GM18505 (cell line): ENCODE data around the gene PDGFC.

Experiments used
- ATAC-seq: cut with Tn5 transposase; IDR thresholded peaks from one replicate; pipeline ENCODE4 v1.9.1; 2021; ENCODE audit not compliant: unreplicated experiment
- POLR2A ChIP-seq: IDR thresholded peaks from 4 replicates; pipeline ENCODE4 v1.6.1; 2011; ENCODE audit warnings: borderline replicate concordance; ENCODE audit not compliant: insufficient read depth, insufficient read length; ENCODE audit errors: extremely low read depth

PDGFC gene, protein sequence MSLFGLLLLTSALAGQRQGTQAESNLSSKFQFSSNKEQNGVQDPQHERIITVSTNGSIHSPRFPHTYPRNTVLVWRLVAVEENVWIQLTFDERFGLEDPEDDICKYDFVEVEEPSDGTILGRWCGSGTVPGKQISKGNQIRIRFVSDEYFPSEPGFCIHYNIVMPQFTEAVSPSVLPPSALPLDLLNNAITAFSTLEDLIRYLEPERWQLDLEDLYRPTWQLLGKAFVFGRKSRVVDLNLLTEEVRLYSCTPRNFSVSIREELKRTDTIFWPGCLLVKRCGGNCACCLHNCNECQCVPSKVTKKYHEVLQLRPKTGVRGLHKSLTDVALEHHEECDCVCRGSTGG

DNA sequence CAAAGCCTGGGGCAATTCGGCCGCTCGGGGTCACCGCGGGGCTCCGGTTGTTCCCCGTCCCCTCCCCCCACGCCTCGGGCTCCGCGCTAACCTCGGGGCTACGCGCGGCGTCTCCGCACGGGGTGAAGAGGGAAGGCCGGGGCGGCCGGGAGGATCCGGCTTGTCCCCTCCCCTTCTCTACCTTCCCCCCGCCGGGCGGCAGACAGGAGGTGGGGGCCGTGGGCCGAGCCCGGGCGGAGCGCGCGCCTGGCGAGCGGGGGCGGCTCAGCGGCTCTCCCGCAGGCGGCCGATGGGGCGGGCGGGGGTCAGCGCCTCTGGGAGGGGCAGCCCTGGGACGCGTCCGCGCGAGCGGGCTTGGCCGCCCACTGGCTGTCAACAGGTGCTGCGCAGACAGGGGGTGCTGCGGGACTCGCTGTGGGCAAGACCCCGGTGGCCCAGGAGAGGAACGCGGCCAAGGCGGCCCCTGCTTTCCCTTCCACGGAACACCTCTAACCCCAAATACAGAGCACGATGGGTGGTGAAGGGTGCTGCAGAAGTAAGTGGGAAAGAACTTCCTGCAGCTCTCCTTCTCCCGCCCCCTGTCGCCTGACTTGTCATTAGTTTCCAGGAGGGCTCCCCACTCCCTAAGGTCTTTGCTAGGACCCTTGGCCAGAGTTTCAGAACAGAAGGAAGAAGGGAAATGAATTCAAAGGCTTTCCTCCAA lies at the start of gene PDGFC:
Gene PDGFC, minus strand, starts transcription at position 124 of the 703 bp plus-strand sequence. CDS start 896 bp downstream, outside the sequence.
- ATAC-seq: peak; percentile 39
- TF ChIP-seq POLR2A: no peak

DNA sequence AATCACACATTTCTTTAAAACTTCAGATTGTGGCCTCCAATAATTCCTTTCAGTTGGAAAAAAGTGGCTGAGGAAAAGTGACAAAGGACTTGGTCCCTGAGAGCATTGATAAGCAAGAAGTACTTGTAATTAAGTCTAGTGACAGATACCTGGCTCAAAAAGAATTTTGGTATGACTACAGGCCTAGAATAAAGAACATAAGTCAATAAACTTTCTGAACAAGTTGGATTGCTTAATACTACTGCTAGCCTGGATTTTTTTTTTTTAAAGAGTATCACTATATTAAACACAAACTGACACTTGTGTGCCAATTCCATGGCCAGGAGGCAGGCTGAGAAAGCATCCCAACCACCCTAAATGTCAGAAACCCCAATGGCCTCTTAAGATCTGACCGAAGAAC lies 49.3 kb upstream of the PDGFC start:
- TF ChIP-seq POLR2A: no peak

DNA sequence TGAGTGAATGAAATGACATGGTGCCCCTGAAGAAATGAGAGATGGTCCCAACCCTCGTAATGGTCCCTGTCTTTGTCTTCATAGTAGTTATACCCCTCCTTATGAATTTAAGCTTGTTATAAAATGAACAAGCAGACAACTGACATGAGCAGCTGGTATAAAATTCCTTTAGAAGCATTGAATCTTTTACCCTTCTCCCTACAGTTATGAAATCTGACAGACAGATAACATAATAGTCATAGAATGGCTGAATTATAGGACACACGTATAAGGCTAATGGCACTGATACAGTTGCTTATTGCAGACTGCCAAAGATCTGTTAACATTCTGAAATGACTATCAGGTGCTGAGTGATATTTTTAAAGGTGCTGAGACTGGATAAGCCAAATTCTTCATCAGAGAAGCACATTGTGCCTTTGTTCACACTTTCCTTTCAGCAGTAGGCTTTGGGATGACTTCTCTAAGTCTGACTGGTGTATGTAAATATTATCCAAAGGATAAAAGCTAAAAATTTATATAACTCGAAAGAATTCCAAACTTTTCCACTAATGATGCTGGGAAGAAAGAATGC lies 47.4 kb upstream of the PDGFC start:
- TF ChIP-seq POLR2A: no peak
- no peak for ATAC-seq

More for the DNA sequence above, 49.3 kb upstream of the PDGFC start:
- ATAC-seq: no peak

DNA sequence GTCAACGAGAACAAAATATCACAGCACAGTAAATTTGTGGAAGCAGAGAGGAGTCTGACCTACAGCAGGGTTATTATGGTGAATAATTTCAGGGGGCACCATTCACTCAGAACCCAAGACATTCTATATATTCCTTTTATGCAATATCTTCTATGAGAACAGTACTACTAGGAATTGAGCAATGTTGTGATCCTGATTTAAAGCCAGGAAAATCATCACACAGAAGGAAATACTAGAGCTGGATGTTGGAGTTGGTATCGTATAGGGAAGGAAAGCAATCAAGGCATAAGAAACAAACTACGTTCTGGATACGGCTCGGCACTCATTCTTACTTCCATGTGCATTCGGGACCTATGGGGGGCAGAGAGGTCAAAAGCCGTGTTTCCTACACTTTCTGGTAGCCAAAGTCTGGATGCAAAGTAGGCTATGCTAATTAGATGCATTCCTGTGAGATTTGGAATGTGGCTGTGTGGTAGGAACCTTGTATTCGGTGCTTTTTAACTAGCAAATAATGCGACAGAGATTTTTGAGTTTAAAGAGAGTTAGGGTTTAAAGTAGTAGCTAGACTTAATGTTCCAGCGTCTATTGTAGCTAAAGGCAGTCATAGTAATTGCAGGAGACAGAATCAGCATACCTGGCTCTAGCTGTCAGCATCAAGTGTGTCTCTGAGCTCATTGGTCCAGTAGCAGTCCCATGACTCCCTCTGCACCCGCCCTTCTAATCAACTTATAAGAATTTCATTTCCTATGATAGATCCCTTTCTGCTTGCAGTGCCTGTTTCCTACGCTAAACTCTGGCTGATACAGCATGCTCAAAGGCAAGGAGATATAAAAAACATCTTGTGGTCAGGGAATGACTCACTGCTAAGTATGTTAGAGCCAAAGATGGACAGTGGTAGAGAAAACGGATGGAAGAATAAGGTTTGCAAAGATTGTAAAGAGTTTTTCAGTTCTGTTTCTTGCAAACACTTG lies 43.3 kb upstream of the PDGFC start:
- ATAC-seq: no peak
- TF ChIP-seq POLR2A: no peak

DNA sequence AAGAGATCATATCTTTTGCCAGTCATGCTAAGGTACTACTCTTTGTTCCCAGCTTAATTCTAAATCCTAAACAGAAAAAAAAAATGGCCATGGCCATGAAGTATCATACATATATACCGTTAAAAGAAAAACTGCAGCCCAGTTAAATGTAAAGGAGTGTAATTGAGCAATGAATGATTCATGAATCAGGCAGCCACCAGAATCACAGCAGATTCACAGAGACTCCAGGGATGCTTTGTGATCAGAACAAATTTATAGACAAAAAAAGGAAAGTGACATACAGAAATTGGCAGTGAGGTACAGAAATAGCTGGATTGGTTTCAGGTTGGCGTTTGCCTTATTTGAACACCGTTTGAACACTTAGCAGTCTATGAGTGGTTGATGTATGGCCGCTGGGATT lies 42.1 kb upstream of the PDGFC start:
- no peak for ATAC-seq
- no peak for TF ChIP-seq POLR2A

DNA sequence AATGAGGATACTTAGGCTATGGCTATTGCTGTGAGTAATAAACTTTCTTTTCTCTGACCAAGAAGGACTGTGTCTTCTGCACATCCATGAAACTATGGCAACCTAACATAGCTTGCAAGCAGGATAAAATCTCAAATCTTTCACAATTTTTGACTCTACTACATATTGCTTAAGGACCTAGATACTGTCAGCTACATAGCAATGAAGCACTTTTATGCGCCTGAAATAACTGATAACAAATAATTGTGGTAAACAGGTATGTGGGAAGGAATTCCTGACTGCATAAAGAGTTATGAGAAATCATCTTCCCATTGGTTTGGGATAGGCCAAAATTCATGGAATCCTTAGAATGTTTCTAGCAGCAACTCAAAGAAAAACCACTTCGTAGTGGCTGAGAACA lies 41.2 kb upstream of the PDGFC start:
- ATAC-seq: no peak
- no peak for TF ChIP-seq POLR2A

DNA sequence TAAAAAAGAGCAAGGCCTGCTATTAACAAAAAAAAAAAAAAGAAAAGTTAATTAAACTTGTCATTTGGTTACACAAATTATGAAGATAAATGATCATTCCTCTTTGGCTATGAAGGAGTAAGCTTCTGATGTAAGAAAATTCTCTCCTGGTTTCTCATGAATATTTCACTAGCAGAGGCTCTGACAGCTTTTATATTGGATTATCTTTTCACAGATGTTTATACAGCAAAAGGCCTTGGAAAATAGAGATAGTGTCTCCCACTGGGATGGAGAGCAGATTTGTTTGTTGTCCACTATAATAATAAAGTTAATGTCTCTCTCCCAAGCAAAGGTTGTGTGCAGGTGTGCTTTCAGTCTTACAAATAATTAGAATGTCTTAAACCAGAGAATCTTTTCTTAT lies 40.7 kb upstream of the PDGFC start:
- TF ChIP-seq POLR2A: no peak
- ATAC-seq: no peak

DNA sequence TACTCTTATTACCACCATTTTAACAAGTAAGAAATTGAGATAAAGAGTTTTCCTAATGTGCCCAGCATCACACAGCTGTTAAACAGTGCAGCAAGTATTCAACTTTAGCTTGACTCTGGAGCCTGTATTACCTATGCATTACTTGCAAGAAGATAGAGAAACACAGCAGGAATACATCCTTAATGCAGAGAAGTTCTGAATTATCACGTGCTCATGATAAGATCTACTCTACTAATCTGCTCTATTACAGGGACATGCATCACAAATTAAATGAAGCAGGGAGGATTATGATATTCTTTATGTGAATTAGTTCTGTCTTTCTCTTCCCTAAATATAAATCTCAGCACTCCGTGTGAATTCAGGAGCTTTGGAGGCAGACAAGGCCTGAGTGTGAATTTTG lies 39.0 kb upstream of the PDGFC start:
- ATAC-seq: no peak

DNA sequence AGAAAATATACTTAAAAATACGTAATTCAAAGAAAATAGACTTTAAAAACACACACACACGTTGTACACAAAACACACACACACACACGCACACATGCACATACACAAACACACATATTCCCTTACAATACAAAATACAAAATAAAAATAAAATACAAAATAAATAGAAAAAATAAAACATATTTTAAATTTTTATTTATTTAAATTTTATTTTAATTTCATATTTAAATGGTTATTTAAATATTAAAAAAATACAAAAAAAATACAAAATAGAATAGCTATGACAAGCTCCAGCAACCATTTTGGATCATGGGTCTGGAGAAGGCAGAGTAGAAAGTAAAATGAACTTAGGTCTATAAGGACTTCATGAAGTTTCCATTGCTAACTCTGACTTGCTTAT lies 34.2 kb upstream of the PDGFC start:
- no peak for TF ChIP-seq POLR2A
- no peak for ATAC-seq

More for the DNA sequence above, 39.0 kb upstream of the PDGFC start:
- TF ChIP-seq POLR2A: no peak

DNA sequence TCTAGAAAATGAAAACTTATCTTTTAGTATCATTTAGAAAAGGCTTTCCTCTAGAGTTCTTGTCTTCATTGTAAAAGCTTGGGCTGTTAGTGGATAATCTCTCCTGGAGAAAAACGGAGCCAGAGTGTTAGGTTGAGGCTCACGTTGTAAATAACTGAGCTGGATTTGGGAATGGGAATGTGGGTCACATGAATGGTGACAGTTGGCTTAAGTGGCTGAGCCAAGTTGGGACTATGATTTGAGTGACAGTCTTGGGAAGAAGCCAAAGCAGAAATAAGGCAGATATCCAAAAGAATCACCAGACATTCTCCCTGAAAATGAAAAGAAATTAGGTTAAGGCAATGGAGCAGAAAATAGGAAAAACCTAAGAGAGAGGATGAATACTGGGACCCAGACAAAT lies 33.6 kb upstream of the PDGFC start:
- ATAC-seq: no peak
- no peak for TF ChIP-seq POLR2A

DNA sequence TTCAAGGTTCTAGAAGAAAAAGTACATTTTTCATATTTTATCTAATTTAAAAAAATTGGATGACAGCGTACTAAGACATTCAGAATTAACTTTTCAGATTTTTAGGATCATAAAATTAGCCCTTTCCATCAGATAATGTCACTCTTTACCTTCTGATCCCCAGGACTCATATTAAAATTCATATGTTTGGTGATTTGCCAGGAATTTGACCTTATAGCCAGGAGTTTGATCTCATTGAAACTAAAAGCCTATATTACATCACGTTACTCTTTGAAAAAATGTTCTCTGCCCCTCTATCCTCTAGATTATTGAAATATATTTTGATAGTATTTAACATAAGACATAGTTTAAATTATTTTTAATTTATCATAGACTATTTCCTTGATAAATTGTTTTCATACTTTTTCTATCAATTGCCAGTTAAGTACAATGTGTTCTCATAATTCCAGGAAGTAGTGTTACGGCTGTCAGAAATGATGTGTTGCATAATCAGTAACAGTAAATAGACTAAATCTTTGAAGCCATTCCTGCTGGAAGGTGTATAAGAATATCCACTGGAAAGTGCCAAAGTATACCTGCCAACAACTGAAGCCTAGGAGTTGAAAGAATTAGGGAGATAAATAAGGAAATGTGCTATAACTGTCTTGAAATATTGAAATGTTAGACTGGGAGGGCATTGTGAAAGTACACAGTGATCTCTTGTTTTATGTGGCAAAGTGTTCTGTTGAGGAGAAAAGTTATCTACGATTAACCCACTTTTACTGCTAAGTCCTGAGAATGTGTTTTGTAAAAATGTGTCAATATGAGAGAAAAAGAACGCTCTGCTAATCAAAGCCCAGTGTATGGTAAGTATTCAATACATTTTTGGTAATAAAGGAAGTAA lies 32.9 kb upstream of the PDGFC start:
- TF ChIP-seq POLR2A: no peak

DNA sequence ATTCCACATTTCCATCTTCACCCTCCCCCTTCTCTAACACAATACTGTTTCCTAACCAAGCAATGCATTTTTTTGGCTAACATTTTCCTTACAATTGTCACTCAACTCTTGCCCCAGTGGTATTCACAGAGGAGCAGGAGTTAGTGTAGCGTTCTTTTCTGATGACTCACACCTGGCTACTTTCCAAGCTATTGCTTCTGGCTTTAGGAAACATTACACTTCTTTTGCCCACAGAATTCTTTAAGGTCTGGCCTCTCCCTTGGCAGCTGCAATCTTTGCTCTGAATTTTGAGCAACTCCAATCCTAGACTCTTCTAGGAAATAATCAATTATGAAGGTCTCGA lies 27.5 kb upstream of the PDGFC start:
- no peak for ATAC-seq
- TF ChIP-seq POLR2A: no peak

More for the DNA sequence above, 32.9 kb upstream of the PDGFC start:
- ATAC-seq: no peak
